ENCODE results near the gene DNAJC10.

DNAJC10 gene

DNA sequence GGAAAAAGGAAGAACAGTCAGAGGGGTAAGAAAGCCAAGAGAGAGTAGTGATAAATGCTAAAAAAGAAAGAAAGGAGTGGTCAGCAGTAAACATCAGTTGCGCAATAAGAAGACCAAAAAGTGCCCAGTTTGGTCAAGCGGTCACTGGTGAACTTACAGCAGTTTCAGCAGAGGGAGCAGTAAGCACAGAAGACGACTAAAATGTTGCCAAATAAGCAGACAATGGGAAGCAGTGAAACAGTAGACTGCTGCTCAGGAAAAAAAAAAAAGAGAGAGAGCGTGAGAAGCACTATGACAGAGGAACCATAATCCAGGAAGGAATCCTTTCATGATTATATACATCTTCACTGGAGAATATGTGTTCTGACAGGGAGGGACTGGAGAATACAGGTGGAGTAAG lies 45.8 kb downstream of the DNAJC10 start:
- Histone ChIP-seq H3K4ac (ENCODE audit: low read depth, low read length) (no peak overlapping the region), H4K12ac (ENCODE audit: low read depth, low read length) (no peak overlapping the region), H3K36me3 (ENCODE audit: control insufficient read depth in 1 of 2, insufficient read depth in 2 of 2, low read length in 2 of 2) (peaks cover 0 to 15% of the 10 kb centered on the region in 2 experiments), H3K79me2 (ENCODE audit: control insufficient read depth, insufficient read depth, low read length, poor library complexity) (no peaks in the 10 kb centered on the region), H3K9ac (ENCODE audit: low read length) (no peak overlapping the region), H3K79me1 (ENCODE audit: low read length) (no peaks in the 10 kb centered on the region), H2AFZ (ENCODE audit: insufficient read depth, low read length, poor library complexity) (no peak overlapping the region), H3K23ac (ENCODE audit: low read length) (no peak overlapping the region), H3K9me3 (ENCODE audit: insufficient read depth, low read depth, low read length) (no peaks in the 10 kb centered on the region), H3K4me1 (ENCODE audit: control insufficient read depth in 1 of 2, insufficient read depth in 2 of 2, low read length in 2 of 2) (no peaks in the 10 kb centered on the region), H3K27ac (ENCODE audit: low read depth, low read length) (no peak overlapping the region), H3K27me3 (ENCODE audit: insufficient read depth, low read length) (no peaks in the 10 kb centered on the region), H3K4me3 (ENCODE audit: low read depth, low read length) (no peak overlapping the region), H2BK120ac (ENCODE audit: insufficient read depth, low read length, poor library complexity) (no peak overlapping the region), H2BK12ac (ENCODE audit: low read length) (no peak overlapping the region), H2BK5ac (ENCODE audit: low read depth, low read length, poor library complexity) (no peak overlapping the region), H2AK5ac (ENCODE audit: low read length) (no peak overlapping the region), H3K14ac (ENCODE audit: low read length) (no peak overlapping the region), H4K91ac (ENCODE audit: low read depth, low read length) (no peak overlapping the region), H4K8ac (ENCODE audit: low read depth, low read length) (no peak overlapping the region), H3K4me2 (ENCODE audit: low read length) (no peak overlapping the region), H3K18ac (ENCODE audit: low read length) (no peak overlapping the region)
- DNase-seq = peak in 1 of 2 donors; percentile 3
- no CpG with 5 or more reads among the region's 4 CpGs for WGBS (ENCODE audit: extremely low coverage, insufficient coverage, insufficient read length)

DNA sequence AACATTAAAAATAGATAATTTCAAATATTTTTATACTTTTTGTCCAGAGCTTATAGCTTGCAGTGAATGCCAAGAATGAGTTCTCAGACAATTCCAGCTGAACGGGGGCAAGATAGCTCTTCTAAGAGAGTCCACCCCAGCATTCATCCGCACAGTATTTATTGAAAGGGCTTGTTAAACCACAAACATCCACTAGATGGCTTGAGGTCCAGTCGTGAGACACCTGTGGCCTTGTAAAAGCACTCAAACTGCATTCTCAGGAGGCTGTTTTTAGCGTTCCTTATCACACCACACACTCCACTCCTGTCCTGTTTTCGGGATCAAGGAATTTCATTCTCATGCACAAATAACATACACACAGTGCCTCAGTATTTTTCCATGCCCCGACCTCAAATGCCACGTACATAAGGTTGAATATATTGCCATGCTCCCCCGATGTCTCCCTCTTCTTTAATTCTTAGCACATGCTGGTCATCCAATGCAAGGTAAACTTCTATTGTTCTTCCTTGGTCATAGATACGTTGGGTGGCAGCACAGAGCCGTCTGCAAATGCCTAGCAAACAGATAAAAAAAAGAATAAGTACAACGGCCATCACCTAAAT lies 47.4 kb downstream of the DNAJC10 start:
- DNase-seq = peak; percentile 6 to 67
- Histone ChIP-seq H4K8ac (ENCODE audit: low read depth, low read length) (no peak overlapping the region), H3K14ac (ENCODE audit: low read length) (no peak overlapping the region), H2AK5ac (ENCODE audit: low read length) (no peak overlapping the region), H3K4me3 (ENCODE audit: low read depth, low read length) (no peak overlapping the region), H3K79me1 (ENCODE audit: low read length) (no peaks in the 10 kb centered on the region), H3K18ac (ENCODE audit: low read length) (no peak overlapping the region), H3K79me2 (ENCODE audit: control insufficient read depth, insufficient read depth, low read length, poor library complexity) (no peaks in the 10 kb centered on the region), H3K4me2 (ENCODE audit: low read length) (no peak overlapping the region), H3K27ac (ENCODE audit: low read depth, low read length) (no peak overlapping the region), H2BK5ac (ENCODE audit: low read depth, low read length, poor library complexity) (no peak overlapping the region), H3K27me3 (ENCODE audit: insufficient read depth, low read length) (no peaks in the 10 kb centered on the region), H2BK120ac (ENCODE audit: insufficient read depth, low read length, poor library complexity) (no peak overlapping the region), H3K23ac (ENCODE audit: low read length) (no peak overlapping the region), H3K9me3 (ENCODE audit: insufficient read depth, low read depth, low read length) (no peaks in the 10 kb centered on the region), H4K12ac (ENCODE audit: low read depth, low read length) (no peak overlapping the region), H3K4me1 (ENCODE audit: control insufficient read depth in 1 of 2, insufficient read depth in 2 of 2, low read length in 2 of 2) (no peaks in the 10 kb centered on the region), H4K91ac (ENCODE audit: low read depth, low read length) (no peak overlapping the region), H3K4ac (ENCODE audit: low read depth, low read length) (no peak overlapping the region), H2AFZ (ENCODE audit: insufficient read depth, low read length, poor library complexity) (no peak overlapping the region), H3K9ac (ENCODE audit: low read length) (no peak overlapping the region), H3K36me3 (ENCODE audit: control insufficient read depth in 1 of 2, insufficient read depth in 2 of 2, low read length in 2 of 2) (peaks cover 0 to 14% of the 10 kb centered on the region in 2 experiments), H2BK12ac (ENCODE audit: low read length) (no peak overlapping the region)
- WGBS (ENCODE audit: extremely low coverage, insufficient coverage, insufficient read length) = no CpG with 5 or more reads among the region's 11 CpGs

DNA sequence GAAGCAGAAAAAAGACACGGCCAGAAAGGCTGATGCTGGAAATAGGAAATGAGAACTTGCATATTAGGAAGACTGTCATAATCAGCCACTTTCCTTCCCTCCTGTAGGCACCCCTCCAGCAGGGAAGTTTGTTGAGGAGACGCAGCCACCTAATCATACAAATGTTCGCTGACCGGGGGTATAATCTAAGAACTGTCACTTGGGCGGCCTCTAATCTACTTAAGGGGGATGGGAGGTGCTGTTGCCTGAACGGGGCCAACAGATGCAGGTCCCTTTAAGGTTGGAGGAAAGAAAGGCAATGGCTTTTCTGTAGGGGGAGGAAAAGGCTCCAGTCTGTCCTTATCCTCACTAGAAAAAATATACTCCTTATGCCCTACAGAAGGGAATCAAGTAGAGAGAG lies 50.6 kb downstream of the DNAJC10 start:
- no peak overlapping the region for H3K14ac ChIP-seq (ENCODE audit: low read length)
- no peaks in the 10 kb centered on the region for H3K79me1 ChIP-seq (ENCODE audit: low read length)
- H2AFZ ChIP-seq (ENCODE audit: insufficient read depth, low read length, poor library complexity) = no peak overlapping the region
- H3K27ac ChIP-seq (ENCODE audit: low read depth, low read length) = no peak overlapping the region
- no peaks in the 10 kb centered on the region for H3K4me1 ChIP-seq (ENCODE audit: control insufficient read depth in 1 of 2, insufficient read depth in 2 of 2, low read length in 2 of 2)
- WGBS (ENCODE audit: extremely low coverage, insufficient coverage, insufficient read length) = no CpG with 5 or more reads among the region's 6 CpGs
- H4K8ac ChIP-seq (ENCODE audit: low read depth, low read length) = no peak overlapping the region
- H3K79me2 ChIP-seq (ENCODE audit: control insufficient read depth, insufficient read depth, low read length, poor library complexity) = no peaks in the 10 kb centered on the region
- H2AK5ac ChIP-seq (ENCODE audit: low read length) = no peak overlapping the region
- no peak overlapping the region for H3K9ac ChIP-seq (ENCODE audit: low read length)
- peaks cover 0 to 10% of the 10 kb centered on the region in 2 experiments for H3K36me3 ChIP-seq (ENCODE audit: control insufficient read depth in 1 of 2, insufficient read depth in 2 of 2, low read length in 2 of 2)
- H2BK5ac ChIP-seq (ENCODE audit: low read depth, low read length, poor library complexity) = no peak overlapping the region
- H4K91ac ChIP-seq (ENCODE audit: low read depth, low read length) = no peak overlapping the region
- H3K4me3 ChIP-seq (ENCODE audit: low read depth, low read length) = no peak overlapping the region
- H4K12ac ChIP-seq (ENCODE audit: low read depth, low read length) = no peak overlapping the region
- no peaks in the 10 kb centered on the region for H3K9me3 ChIP-seq (ENCODE audit: insufficient read depth, low read depth, low read length)
- H3K18ac ChIP-seq (ENCODE audit: low read length) = no peak overlapping the region
- no peak overlapping the region for H3K4me2 ChIP-seq (ENCODE audit: low read length)
- no peak overlapping the region for H2BK120ac ChIP-seq (ENCODE audit: insufficient read depth, low read length, poor library complexity)
- DNase-seq = no peak
- H3K4ac ChIP-seq (ENCODE audit: low read depth, low read length) = no peak overlapping the region
- no peaks in the 10 kb centered on the region for H3K27me3 ChIP-seq (ENCODE audit: insufficient read depth, low read length)
- H3K23ac ChIP-seq (ENCODE audit: low read length) = no peak overlapping the region
- no peak overlapping the region for H2BK12ac ChIP-seq (ENCODE audit: low read length)

DNA sequence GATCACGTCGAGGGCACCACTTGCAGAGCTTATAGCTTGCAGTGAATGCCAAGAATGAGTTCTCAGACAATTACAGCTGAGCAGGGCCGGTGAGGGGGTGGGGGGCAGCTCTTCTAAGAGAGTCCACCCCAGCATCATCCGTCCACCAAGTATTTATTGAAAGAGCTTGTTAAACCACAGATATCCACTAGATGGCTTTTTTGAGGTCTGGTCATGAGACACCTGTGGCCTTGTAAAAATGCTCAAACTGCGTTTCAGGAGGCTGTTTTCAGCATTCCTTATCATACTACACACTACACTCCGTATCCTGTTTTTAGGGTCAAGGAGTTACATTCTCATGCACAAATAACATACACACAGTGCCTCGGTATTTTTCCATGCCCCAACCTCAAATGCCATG lies 51.5 kb downstream of the DNAJC10 start:
- Histone ChIP-seq H3K9me3 (ENCODE audit: insufficient read depth, low read depth, low read length) (no peaks in the 10 kb centered on the region), H3K23ac (ENCODE audit: low read length) (no peak overlapping the region), H2BK120ac (ENCODE audit: insufficient read depth, low read length, poor library complexity) (no peak overlapping the region), H4K8ac (ENCODE audit: low read depth, low read length) (no peak overlapping the region), H4K91ac (ENCODE audit: low read depth, low read length) (no peak overlapping the region), H3K27ac (ENCODE audit: low read depth, low read length) (no peak overlapping the region), H3K79me1 (ENCODE audit: low read length) (no peaks in the 10 kb centered on the region), H2BK12ac (ENCODE audit: low read length) (no peak overlapping the region), H3K4ac (ENCODE audit: low read depth, low read length) (no peak overlapping the region), H3K36me3 (ENCODE audit: control insufficient read depth in 1 of 2, insufficient read depth in 2 of 2, low read length in 2 of 2) (peaks cover 0 to 10% of the 10 kb centered on the region in 2 experiments), H3K4me1 (ENCODE audit: control insufficient read depth in 1 of 2, insufficient read depth in 2 of 2, low read length in 2 of 2) (no peaks in the 10 kb centered on the region), H3K18ac (ENCODE audit: low read length) (no peak overlapping the region), H2BK5ac (ENCODE audit: low read depth, low read length, poor library complexity) (no peak overlapping the region), H3K27me3 (ENCODE audit: insufficient read depth, low read length) (no peaks in the 10 kb centered on the region), H3K79me2 (ENCODE audit: control insufficient read depth, insufficient read depth, low read length, poor library complexity) (no peaks in the 10 kb centered on the region), H2AK5ac (ENCODE audit: low read length) (no peak overlapping the region), H4K12ac (ENCODE audit: low read depth, low read length) (no peak overlapping the region), H3K9ac (ENCODE audit: low read length) (no peak overlapping the region), H3K14ac (ENCODE audit: low read length) (no peak overlapping the region), H3K4me2 (ENCODE audit: low read length) (no peak overlapping the region), H2AFZ (ENCODE audit: insufficient read depth, low read length, poor library complexity) (no peak overlapping the region), H3K4me3 (ENCODE audit: low read depth, low read length) (no peak overlapping the region)
- no CpG with 5 or more reads among the region's 7 CpGs for WGBS (ENCODE audit: extremely low coverage, insufficient coverage, insufficient read length)
- peak in 1 of 2 donors; percentile 53 for DNase-seq
